Stimulated activated CD8-positive, alpha-beta memory T cell treated with anti-CD3 and anti-CD28 coated beads, Interleukin-12 subunit alpha, Interleukin-12 subunit beta, amount 100 ng/mL, for 4 hours (primary cell): ENCODE data around the gene PRKCA.
"Not testable (repeated sequence)": the region's sequence is repeated elsewhere in the genome, so short reads cannot be mapped to it uniquely, and the experiment has no call there.

Experiments
- DNase-seq: peaks from one replicate; pipeline ENCODE4 v3.0.0-alpha.2; 2020; ENCODE audit warnings: low read depth

PRKCA gene

DNA sequence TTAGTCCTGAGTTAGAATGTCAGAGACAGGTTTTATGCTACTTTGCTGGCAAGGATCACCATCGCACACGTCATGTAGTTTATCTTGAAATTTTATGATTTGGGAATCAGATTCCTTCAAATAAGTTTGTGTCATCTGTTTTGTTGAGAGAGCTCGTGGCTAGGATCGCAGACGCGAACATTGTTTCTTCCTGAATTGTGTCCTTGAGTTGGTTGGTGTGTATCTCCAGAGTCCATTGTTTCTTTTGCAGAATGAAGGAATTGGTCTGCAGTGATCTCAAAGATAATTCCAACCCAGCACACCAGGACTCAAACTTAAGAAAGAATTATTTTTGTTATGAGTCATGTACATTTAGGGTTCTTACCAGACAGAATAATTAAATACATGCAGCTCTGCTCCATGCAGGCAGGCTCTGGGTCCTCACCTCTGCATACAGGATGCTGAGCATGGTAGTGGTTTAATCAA is 51.6 kb downstream of the PRKCA start:
- no peak for DNase-seq

DNA sequence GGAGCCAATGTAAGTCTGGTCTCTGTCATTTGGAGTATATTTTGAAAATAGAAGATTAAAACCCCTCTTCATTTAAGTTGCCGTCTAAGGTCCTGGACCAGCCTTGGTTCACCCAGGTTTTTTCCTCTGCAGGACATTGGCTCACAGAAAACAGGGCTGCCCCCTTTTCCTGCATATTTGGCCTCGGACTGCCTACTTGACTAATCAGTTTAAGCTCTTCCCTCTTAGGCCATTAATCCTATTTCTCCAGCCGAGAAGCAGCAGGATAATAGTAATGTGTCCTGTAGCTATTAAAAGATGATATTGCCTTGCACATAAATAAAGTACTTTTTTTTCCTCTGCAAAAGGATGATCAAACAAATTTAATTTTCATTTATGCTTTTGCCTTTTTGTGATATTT is 52.1 kb downstream of the PRKCA start:
- DNase-seq: no peak

DNA sequence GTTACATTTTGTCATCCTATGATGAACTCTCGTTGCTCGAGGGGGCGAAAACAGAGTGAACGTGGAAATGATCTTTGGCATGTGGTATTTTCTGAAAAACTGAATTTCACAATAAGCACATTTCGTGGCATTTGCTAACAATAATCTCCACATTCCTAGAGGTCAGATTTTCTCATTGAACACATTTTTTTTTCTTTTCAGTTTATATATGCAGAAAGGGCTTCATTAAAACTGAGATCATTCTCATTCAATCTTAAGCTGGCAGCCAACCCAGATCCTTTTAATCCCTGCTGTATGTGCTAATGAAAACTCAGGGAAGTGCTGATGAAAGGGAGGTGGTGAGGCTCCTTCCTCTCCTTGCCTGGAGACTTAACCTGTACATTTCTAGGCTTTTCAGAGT is 52.6 kb downstream of the PRKCA start:
- DNase-seq: no peak

DNA sequence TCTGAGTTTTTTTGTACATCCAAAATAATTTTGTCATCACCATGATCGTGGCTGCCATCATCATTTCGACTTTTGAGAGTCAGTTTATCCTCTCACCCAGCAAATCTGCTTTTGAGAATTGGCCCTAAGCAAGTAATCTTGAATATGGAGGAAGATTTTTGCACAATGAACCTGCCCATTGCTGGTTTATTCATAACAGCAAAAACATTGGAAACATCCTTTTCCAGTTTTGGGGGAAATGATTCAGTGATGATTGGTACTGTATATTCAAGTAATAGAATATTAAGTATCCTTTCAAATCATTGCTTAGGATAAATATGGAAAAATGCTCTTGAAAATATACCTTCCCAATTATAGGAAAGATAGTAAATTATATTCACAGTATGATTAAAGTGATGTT is 53.1 kb downstream of the PRKCA start:
- DNase-seq: no peak

DNA sequence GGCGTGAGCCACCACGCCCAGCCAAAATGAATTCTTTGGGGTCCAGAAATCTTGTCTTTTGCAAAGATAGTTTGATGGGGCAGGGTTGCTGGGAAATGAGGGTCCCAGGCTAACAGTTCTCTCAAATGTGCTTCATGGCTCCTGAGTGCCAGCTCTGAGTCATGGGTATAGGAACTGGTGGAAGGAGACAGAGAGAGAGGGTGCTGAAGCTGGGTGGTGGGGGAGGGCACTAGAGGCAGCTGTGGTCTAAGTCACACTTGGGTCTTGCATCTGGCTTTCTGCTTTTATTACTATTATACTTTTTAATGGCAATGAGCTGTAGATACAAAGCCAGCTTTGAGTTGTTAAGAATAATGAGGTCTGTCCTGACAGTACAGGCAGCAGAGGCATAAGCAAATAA is 54.6 kb downstream of the PRKCA start:
- no peak for DNase-seq

DNA sequence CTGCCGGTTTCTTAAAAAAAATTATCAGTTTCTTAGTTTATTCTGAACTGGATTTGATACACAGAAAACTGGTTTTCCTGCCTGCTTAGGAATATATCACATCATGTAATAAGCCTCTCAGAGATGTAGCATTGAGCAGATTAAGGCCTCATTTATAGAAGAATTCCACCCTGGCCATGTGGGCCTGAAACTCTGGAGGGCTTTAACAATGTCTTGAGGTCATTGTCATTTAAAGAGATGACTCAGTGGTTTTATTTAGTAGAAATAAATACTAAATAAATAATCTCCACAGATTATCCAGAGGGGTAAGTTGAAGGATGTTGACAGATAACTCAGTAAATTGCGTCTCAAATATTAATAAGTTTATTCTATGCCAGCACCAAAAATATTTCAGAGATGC is 56.9 kb downstream of the PRKCA start:
- no peak for DNase-seq

DNA sequence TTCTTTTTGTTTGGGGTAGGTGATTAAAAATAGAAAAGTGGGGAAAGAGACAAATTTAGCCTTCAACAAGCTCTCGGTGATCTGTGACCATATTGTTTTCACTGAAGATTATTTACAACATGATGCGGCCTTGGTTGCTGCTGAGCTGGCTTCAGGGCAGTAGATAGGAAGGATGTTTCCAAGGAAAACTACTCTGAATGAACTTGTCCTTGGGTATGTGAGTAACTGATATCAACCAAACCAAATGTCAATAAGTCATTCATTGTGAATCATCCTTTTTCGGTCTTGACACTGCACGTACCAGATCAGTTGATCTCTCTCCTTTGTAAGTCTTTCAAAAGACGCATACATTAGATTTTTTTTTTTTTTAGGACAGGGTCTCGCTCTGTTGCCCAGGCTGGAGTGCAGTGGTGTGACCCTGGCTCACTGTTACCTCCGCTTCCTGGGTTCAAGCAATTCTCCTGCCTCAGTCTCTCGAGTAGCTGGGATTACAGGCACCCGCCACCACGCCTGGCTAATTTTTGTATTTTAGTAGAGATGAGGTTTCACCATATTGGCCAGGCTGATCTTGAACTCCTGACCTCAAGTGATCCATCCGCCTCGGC is 58.6 kb downstream of the PRKCA start:
- DNase-seq: not testable (repeated sequence)

DNA sequence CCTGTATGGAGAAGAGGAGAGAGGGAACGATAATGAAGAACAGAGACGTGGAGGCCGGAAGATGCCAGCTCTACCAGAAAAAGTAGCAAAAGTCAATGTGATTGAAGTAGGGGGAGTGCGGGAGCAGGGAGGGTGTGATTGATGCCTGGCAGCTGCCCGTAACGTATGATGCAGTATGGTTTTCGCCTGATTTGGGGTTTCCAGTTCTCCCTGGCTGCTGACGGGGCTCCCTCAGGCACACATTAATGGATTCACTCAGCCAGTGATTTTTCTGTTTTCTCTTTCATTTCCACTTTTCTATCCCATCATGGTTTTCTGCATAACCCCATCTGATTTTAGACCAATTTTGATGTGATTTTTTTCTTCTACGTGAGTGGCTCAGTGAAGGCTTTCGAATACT is 62.1 kb downstream of the PRKCA start:
- no peak for DNase-seq

DNA sequence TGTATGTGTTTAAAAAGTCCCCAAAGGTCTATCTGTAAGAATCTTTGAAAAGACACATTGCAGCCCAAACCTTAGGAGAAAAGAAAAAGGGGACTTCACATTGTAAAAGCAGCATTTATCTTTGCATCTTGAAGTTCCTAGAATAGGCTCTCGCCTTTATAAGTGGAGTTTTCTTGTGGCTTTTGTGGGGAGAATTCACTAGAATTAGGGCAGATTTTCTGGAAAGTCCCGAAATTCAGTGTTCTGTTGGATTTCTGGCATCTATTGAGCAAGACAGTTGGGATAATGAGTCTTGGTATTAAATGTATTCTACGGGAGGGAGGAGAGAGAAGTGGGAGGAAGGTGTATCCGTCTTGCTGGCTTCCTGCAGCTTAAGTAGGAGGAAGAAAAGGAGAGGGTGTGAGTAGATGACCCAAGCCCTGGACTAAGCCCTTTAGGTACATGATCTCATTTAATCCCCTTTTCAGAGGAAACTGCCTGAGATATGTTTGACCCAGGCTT is 62.6 kb downstream of the PRKCA start:
- no peak for DNase-seq

DNA sequence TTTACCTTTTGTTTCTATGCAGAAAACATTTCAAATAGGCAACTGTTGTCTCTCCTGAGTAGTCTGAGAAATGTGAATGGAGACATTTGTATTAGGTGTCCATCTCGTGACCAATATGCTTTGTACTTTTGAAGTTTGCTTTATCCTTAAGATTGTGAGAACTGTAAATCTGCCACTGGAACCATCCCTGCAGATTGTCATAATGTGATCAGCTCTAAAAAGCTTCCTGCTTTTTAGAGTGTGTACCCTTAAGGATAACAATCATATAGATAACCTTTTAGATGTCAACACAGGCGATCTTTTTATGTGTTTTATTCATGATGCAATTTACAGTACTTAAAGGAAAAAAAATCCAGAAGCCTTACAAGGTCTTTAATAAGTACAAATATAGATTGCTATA is 63.5 kb downstream of the PRKCA start:
- no peak for DNase-seq

DNA sequence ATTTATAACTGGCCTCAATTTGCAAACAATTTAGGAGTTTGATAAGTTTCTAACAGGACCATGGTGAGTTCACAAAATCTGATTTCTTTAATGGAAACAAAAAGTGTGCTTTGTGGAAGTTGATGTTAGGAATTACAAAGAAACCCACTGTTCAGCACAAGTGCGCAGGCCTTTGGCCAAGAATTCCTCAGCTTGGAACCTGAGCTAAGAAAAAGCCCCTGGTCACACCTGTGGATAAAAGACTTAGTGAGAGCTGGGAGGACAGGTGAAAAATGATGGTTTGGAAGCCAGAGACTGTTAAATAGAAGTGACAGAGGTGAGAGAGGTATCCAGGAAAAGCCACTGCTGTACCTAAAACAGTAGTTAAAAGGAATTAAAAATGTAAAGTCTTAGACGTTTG is 64.7 kb downstream of the PRKCA start:
- DNase-seq: no peak

DNA sequence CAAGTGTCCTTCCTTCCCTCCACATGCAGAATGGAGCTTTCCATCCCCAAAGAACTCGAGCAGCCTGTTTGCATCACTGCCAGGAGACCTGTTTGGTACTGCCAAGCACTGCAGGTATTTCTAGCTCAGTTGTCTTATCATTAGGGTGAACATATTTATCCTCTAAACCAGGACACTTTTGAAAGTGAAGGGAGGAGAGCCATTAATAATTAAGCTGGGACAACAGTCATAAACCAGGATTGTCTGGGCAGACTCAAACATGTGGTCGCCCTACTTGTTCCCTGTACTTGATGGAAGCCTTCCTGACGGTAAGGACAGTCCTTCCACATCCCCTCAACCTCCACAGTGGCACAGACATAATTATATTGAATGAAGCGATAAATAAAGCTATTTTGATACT is 67.4 kb downstream of the PRKCA start:
- no peak for DNase-seq

DNA sequence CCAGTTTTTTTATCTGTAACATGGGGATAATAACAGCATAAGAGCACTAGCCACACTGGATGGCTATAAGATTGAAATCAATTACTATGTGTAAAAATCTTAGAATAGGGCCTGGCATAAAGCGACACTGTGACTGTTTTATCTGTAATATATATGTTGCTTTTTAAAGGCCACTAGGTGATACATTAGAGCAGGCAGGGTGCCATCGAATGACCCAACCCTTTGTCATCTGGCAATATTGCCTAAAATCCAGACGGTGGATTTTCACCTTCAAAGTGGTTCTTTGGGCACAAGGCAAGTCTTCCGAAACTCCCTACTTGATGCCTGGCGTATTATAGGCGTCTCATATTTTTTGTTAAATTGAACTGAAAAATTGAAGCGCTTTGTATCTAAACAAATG is 69.1 kb downstream of the PRKCA start:
- DNase-seq: no peak

DNA sequence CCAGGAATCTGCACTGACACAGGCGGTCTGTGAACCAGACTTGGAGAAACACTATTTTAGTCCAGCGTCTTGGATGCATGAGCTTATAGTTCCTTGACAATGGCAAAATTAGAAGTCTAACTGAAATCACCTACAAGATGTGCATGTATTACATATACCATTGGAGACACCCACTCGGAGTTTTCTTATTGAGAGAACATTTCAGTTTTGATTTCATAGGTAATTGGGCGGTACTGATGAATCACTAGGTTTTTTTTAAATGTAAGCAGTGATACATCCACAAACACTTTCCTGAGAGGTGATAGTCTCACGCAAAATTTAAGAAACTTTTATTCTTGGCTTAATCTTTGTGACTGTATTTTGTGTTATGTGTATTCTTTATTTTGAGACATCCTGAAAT is 69.8 kb downstream of the PRKCA start:
- DNase-seq: no peak

DNA sequence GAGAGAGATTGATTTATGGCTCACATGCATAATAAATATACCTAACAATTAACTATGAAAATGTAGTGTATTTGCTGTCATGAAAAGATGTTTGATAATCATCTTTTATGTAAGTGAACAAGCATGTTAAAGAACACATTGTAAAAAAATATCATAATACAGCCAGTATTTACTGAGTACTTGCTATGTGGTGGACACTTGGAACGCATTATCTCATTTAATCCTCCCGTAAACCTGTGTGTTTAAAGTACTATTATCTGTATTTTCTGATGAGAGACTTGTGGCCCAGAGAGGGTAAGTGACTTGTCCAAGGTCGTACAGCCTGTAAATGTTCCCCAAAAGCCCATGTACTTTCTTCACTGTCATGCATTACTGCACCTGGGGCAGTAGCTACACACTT is 70.7 kb downstream of the PRKCA start:
- DNase-seq: no peak

DNA sequence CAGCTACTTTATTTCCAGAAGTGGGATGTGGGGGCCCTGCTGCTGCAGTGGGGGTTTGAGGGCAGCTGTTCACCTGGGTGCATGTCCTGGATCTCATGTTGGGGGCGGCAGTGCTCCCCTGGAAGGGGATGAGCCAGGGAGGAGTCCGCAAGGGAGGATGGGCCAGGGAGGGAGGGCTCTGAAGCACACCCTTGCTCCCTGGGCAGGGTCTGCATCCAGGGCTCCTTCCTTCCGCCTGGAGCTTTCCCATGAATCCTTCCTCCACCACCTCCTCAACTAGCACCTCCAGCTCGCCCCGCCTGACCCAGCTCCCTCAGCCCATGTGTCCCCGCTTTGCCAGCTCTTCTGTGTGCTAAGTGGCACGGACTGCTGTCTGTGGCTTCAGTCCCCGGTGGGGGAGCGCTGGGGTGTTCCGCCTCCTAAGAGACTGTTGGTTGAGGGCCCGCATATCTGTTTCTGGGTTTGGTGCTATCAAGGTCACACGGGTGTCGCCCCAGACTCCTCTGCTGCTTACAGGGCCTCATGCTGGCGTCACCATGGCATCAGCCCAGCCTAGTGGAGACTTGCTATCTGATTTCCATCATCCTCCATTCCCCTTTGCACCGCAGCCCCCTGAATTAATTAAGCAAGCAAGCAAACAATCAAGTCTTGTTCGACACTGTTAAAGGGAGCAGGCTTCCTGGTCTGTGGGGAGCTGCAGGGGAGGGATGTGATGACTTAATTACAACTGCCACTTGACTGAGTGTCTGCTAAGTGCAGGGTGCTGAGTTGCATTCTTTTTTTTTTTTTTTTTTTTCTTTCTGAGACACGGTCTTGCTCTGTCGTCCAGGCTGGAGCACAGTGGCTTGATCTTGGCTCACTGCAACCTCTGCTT is 71.8 kb downstream of the PRKCA start:
- DNase-seq: peak; percentile 7

DNA sequence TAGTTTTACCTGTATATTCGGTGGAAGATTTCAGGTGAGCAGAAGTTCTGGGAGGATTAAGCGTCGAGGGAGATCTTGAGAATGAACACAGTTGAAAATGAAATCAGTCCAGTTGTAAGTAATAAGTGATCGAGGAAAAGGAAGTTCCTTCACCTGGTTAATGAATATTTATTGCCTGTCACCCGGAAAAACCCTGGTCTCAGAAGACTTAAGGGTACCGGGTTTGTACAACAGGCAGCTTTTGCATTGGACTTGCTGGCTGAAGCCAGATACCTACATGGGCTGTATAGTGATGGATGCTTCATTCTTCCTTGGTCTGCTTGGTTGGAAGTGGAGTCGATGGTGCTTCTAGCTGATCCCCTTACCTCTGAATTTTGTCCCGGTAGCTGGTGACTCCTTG is 72.7 kb downstream of the PRKCA start:
- no peak for DNase-seq

DNA sequence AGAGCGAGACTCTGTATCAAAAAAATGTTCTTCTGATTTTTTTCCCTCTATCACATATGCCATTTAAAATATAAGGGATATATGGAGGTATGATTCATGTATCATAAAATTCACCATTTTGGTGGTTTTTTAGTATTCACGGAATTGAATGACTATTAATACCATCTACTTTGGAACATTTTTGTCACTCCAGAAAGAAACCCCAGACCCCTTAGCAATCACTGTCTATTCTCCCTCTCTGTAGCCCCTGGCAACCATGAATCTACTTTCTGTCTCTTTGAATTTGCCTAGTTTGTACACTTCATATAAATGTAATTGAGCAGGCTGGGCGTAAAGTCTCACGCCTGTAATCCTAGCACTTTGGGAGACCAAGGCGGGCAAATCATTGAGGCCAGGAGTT is 75.9 kb downstream of the PRKCA start:
- DNase-seq: no peak

DNA sequence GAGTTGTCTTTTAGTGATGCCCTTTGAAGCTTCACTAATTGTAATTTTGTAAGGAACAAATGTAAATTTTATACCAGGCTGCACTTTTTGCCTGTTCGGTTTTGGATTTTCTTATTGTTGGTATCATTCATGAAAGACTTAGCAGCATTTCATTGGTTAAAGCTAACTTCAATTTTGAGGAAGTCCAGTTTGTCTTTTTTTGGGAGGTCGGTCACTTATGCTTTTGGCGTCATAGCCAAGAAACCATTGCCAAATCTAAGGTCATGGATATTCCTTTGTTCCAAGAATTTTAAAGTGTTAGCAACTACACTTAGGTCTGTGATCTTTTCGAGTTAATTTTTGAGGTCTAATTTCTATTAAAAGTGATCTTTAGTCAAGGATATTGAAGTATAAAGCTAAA is 77.1 kb downstream of the PRKCA start:
- DNase-seq: no peak

DNA sequence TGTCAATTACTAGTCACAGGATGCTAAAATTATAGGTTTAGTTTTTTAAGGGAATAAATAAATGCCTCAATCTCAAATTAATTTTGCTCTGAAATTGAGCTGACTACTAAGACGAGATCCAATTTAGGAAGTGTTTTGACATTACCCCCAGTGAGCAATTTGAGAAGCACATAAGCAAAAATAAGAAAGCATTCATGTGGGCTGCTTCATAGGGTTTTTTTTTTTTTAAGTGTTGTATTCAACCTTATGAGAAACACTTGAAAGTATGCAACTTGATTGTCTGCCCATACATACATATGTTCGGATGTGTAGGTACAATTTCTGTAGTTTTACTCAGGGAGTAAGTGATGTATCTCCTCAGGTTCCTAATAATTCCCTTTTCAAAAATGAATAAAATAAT is 77.6 kb downstream of the PRKCA start:
- DNase-seq: no peak

DNA sequence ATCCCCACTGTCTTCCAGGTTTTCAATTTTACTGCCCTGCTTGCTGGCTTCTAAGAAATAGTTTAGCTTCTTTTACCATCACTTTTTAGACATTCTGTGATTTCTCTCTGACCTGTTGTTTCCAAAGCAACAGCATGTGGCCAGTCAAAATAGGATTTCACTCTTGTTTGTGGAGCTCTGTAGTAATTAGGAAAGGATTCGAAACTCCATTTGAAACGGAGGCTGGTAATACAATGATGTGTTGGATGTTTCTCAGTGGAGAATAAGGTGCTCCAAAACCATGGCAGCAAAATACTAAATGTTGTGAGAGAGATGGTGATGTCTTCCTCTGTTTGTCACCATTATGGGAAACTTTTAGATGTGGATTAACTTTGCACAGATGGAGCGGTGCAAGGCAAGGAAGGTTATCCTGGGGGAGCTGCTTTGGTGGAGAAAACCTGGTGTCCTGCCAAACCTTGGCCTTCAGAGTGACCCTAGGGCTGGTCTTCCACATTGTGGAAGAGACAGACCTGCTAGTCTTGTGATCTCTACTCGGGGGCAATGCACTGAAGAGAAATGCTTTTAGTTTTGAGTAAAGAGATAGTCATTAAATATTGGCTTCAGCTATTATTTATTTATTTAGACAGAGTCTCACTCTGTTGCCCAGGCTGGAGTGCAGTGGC is 79.4 kb downstream of the PRKCA start:
- no peak for DNase-seq

DNA sequence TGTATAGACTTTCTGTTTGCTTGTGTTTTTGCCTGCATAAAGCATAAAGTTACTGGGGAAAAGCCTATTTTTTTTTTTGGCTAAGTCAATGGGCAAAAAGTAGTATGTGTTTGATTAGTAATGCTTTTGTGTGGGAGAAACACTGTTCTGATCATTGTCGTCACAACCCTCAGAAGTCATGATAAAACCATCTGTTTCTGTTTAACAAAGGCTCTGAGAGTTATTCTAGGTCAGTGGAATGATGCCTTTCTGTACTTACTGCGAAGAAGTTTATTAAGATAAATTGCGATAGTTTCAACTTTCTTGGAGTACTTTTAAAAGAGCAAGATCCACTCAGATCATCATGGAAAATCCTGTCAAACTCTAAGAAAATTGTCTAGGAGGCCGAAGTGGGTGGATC is 80.9 kb downstream of the PRKCA start:
- no peak for DNase-seq
